A673 (cell line): Measurements from ENCODE around the gene CD96. TPM values are rescaled to one million over a fixed set of nuclear protein-coding genes. Genes with fewer than 3 reads are reported as not detected.

Experiments used
- BruUV-seq: library from RNA; stranded (reverse); fragments of 400-500 nt; replicated peaks from 2 replicates; lab custom pipeline; 2021; lab: Mats Ljungman, UMichigan
- CTCF ChIA-PET: fragments of 300-600 bp; sonication (Branson Sonifier 250); formaldehyde crosslinking; loops from one replicate; lab custom pipeline; 2022; ENCODE audit warnings: antibody characterized with exemption; lab: Charles Lee
- POLR2A ChIA-PET: fragments of 300-600 bp; sonication (Branson Sonifier 250); formaldehyde crosslinking; loops from one replicate; lab custom pipeline; 2022; ENCODE audit warnings: antibody characterized with exemption; ENCODE audit not compliant: low non-redundant PET; lab: Charles Lee
- DNase-seq: peaks from one replicate; pipeline ENCODE4 v3.0.0-alpha.2; 2015; ENCODE audit warnings: low spot score
- H3K27ac ChIP-seq: fragments of 200-600 bp; sonication (generic); 2 replicates; pipeline ENCODE4 v1.5.1; 2016; ENCODE audit warnings: mixed run types, low read depth, mild to moderate bottlenecking, mixed read lengths, antibody characterized with exemption, low read length; ENCODE audit not compliant: poor library complexity, severe bottlenecking
- H3K27me3 ChIP-seq: fragments of 200-600 bp; sonication (generic); replicated peaks from 2 replicates; pipeline ENCODE4 v1.6.1; 2017; ENCODE audit warnings: mixed run types, low read depth, mild to moderate bottlenecking, mixed read lengths, antibody characterized with exemption, low read length; ENCODE audit not compliant: insufficient read depth, poor library complexity
- H3K36me3 ChIP-seq: fragments of 200-600 bp; sonication (generic); 2 replicates; pipeline ENCODE4 v1.6.1; 2016; ENCODE audit warnings: mixed run types, mild to moderate bottlenecking, mixed read lengths, antibody characterized with exemption, low read length; ENCODE audit not compliant: insufficient read depth, poor library complexity, severe bottlenecking
- H3K4me1 ChIP-seq: fragments of 200-600 bp; sonication (generic); 2 replicates; pipeline ENCODE4 v1.6.1; 2017; ENCODE audit warnings: mixed run types, mild to moderate bottlenecking, mixed read lengths, antibody characterized with exemption, low read length; ENCODE audit not compliant: insufficient read depth, poor library complexity, severe bottlenecking
- H3K4me3 ChIP-seq: fragments of 200-600 bp; sonication (generic); 2 replicates; pipeline ENCODE4 v1.5.1; 2016; ENCODE audit warnings: low read depth, mixed run types, mild to moderate bottlenecking, mixed read lengths, low read length; ENCODE audit not compliant: poor library complexity, severe bottlenecking
- H3K9me3 ChIP-seq: fragments of 200-600 bp; sonication (generic); 2 replicates; pipeline ENCODE4 v1.6.1; 2016; ENCODE audit warnings: mixed run types, low read depth, mild to moderate bottlenecking, mixed read lengths, antibody characterized with exemption, low read length; ENCODE audit not compliant: poor library complexity, severe bottlenecking
- EZH2 ChIP-seq: fragments of 200-600 bp; sonication (generic); IDR thresholded peaks from 2 replicates; pipeline ENCODE4 v1.6.1; 2017; ENCODE audit warnings: borderline replicate concordance, low read depth, mild to moderate bottlenecking, mixed read lengths, antibody characterized with exemption, low read length; ENCODE audit not compliant: poor library complexity, severe bottlenecking
- intact Hi-C: fragments of 100-400 bp; cut with micrococcal nuclease; formaldehyde crosslinking; loops from one replicate; pipeline ENCODE4 v1.10.0; 2022; ENCODE audit not compliant: unreplicated experiment
- total RNA-seq: library from RNA; stranded (reverse); gene quantifications from 2 replicates; pipeline ENCODE4 v1.2.3, GENCODE V29; 2021
- TF ChIP-seq, protein P1 (sequence below): fragments of 300-800, 200-600 bp; sonication (generic); conservative IDR thresholded peaks from 2 replicates; pipeline ENCODE4 v1.5.1; 2017; ENCODE audit warnings: low read depth, mild to moderate bottlenecking, antibody characterized with exemption, low read length, moderate library complexity, mixed read lengths

The CD96 gene
- total RNA-seq, 1 experiment from 2014 or later, result not detected

DNA sequence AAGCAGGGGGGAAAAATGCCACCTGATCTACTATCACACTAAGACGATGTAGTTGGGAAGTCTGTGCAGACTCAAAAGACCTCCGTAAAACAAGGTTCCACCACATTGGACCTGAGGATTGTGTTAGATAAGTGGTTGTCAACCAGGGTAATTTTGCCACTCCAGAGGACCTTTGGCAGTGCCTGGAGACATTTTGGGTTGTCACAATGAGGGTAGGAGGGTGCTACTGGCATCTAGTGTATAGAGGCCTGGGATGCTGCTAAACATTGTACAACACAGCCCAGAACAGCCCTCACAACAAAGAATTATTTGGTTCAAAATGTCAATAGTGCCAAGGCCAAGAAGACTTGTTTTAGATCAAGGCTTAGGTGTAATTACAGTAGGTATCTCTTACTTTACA lies 67.7 kb downstream of the CD96 start:
- CTCF ChIA-PET, result no interaction called here
- intact Hi-C loops, result no loop called here

DNA sequence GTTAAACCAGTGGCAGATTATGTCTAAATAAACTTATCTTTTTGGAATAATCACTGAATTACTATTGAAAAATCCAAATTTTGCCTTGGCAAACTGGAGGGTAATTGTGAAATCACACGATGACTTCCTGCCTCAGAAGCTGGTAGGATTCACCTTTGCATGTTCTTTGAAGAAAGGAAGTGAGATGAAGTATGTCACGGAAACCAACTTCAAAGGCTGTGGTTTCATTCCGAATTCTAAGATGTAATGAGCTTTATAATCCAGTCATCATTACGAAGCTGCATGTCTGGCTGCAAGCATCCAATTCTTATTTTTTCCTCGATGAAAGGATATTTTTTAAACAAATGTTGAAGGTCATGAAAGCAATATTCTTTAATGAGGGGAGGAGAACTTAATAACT lies 68.2 kb downstream of the CD96 start:
- BruUV-seq, result no TSS peak
- no peaks in the 10 kb centered on the region for H3K27me3 ChIP-seq
- TF ChIP-seq, protein P1, sequence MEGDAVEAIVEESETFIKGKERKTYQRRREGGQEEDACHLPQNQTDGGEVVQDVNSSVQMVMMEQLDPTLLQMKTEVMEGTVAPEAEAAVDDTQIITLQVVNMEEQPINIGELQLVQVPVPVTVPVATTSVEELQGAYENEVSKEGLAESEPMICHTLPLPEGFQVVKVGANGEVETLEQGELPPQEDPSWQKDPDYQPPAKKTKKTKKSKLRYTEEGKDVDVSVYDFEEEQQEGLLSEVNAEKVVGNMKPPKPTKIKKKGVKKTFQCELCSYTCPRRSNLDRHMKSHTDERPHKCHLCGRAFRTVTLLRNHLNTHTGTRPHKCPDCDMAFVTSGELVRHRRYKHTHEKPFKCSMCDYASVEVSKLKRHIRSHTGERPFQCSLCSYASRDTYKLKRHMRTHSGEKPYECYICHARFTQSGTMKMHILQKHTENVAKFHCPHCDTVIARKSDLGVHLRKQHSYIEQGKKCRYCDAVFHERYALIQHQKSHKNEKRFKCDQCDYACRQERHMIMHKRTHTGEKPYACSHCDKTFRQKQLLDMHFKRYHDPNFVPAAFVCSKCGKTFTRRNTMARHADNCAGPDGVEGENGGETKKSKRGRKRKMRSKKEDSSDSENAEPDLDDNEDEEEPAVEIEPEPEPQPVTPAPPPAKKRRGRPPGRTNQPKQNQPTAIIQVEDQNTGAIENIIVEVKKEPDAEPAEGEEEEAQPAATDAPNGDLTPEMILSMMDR, result no peak
- TF ChIP-seq EZH2, result no peak
- no peaks in the 10 kb centered on the region for H3K4me1 ChIP-seq
- H3K36me3 ChIP-seq, result no peaks in the 10 kb centered on the region
- H3K9me3 ChIP-seq, result no peaks in the 10 kb centered on the region
- DNase-seq, result no peak
- intact Hi-C loops, result no loop called here
- ChIA-PET CTCF (no interaction called here), POLR2A (no interaction called here)
- H3K4me3 ChIP-seq, result no peak overlapping the region
- H3K27ac ChIP-seq, result no peak overlapping the region

More for the DNA sequence above, 67.7 kb downstream of the CD96 start:
- no peaks in the 10 kb centered on the region for H3K9me3 ChIP-seq
- no peak overlapping the region for H3K4me3 ChIP-seq
- DNase-seq, result no peak
- POLR2A ChIA-PET, result no interaction called here
- H3K4me1 ChIP-seq, result no peaks in the 10 kb centered on the region
- no peaks in the 10 kb centered on the region for H3K27me3 ChIP-seq
- TF ChIP-seq, protein P1, result no peak
- no peak for TF ChIP-seq EZH2
- no peak overlapping the region for H3K27ac ChIP-seq
- H3K36me3 ChIP-seq, result no peaks in the 10 kb centered on the region
- BruUV-seq, result no TSS peak

DNA sequence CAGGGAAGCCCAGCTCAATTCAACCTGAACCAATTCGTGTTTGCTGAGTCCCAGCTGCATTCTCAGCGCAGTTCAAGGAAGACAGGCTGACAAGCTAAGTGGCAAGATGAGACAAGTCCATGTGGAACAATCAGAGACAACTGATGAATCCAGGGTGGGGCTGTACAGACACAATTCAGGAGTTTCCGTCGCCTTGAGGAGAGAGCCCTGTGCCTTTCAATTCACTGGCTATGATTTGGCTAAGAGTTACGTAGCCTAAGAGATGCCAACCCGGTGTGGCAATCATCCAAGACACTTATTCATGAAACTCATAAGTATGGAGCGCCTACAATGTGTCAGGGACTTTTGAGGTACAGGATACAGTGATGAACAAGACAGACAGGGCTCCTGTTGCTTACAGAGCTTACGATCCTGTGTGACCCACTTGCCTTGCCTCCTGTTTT lies 68.6 kb downstream of the CD96 start:
- no peaks in the 10 kb centered on the region for H3K27me3 ChIP-seq
- no peaks in the 10 kb centered on the region for H3K9me3 ChIP-seq
- H3K27ac ChIP-seq, result no peak overlapping the region
- ChIA-PET CTCF (no interaction called here), POLR2A (no interaction called here)
- DNase-seq, result no peak
- no peaks in the 10 kb centered on the region for H3K4me1 ChIP-seq
- no TSS peak for BruUV-seq
- no peaks in the 10 kb centered on the region for H3K36me3 ChIP-seq
- intact Hi-C loops, result no loop called here
- no peak for TF ChIP-seq EZH2
- TF ChIP-seq, protein P1, result no peak
- H3K4me3 ChIP-seq, result no peak overlapping the region
